Measurements from ENCODE around the gene RTTN.

RTTN gene

GRCh38 chr18:70019991-70020390, 185.5 kb downstream of the RTTN start:
- Histone ChIP-seq H3K4me2 (ENCODE audit: low read depth, low read length, poor library complexity, severe bottlenecking) (no peak overlapping the region), H3K79me2 (ENCODE audit: insufficient read depth, low read length) (no peaks in the 10 kb centered on the region), H3K36me3 (ENCODE audit: insufficient read depth, low read length) (peaks cover 72% of the 10 kb centered on the region), H3K9ac (ENCODE audit: low read depth, low read length, poor library complexity, severe bottlenecking) (no peak overlapping the region), H3K4me3 (ENCODE audit: low read length, poor library complexity, severe bottlenecking) (no peak overlapping the region), H2AFZ (ENCODE audit: low read length) (no peak overlapping the region), H4K20me1 (ENCODE audit: insufficient read depth, low read length, poor library complexity, severe bottlenecking) (no peaks in the 10 kb centered on the region), H3K4me1 (ENCODE audit: insufficient read depth, low read length, poor library complexity, severe bottlenecking) (peaks cover 9% of the 10 kb centered on the region), H3K9me3 (ENCODE audit: insufficient read depth, low read depth, low read length) (no peaks in the 10 kb centered on the region), H3K9me2 (replicated peaks; ENCODE audit: low read depth, low read length) (no peaks in the 10 kb centered on the region), H3F3A (ENCODE audit: low read depth) (no peaks in the 10 kb centered on the region), H3K27me3 (ENCODE audit: insufficient read depth, low read length, poor library complexity, severe bottlenecking) (no peaks in the 10 kb centered on the region)
- TF ChIP-seq EZH2phosphoT487 (IDR thresholded peaks at IDR 0.05; ENCODE audit: borderline replicate concordance) (no peak), CTCF (conservative IDR thresholded peaks at IDR 0.05; ENCODE audit: low read length) (no peak)

DNA sequence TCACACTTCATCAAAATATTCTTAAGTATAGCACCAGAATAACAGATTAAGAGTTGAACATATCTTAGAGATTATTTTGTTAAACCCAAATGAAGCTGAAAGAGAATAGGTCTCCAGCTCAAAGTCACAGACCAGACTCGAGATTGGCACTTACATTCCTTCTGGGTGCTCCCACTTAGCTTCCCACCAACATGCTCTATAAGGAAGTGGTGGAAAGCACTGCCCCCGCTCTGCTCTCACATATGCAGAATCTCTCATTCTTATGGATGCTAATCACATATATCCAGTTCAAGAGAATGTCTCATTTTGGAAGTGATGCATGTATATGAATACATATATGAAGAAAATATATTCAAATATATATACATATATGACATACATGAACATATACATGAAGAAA, 186.4 kb downstream of the RTTN start:
- Histone ChIP-seq H3K79me2 (ENCODE audit: insufficient read depth, low read length) (no peaks in the 10 kb centered on the region), H3K27me3 (ENCODE audit: insufficient read depth, low read length, poor library complexity, severe bottlenecking) (no peaks in the 10 kb centered on the region), H3K9me2 (replicated peaks; ENCODE audit: low read depth, low read length) (no peaks in the 10 kb centered on the region), H3K4me3 (ENCODE audit: low read length, poor library complexity, severe bottlenecking) (no peak overlapping the region), H2AFZ (ENCODE audit: low read length) (no peak overlapping the region), H3K9ac (ENCODE audit: low read depth, low read length, poor library complexity, severe bottlenecking) (no peak overlapping the region), H3K9me3 (ENCODE audit: insufficient read depth, low read depth, low read length) (no peaks in the 10 kb centered on the region), H4K20me1 (ENCODE audit: insufficient read depth, low read length, poor library complexity, severe bottlenecking) (no peaks in the 10 kb centered on the region), H3K4me2 (ENCODE audit: low read depth, low read length, poor library complexity, severe bottlenecking) (no peak overlapping the region), H3K4me1 (ENCODE audit: insufficient read depth, low read length, poor library complexity, severe bottlenecking) (peaks cover 4% of the 10 kb centered on the region), H3F3A (ENCODE audit: low read depth) (no peaks in the 10 kb centered on the region), H3K36me3 (ENCODE audit: insufficient read depth, low read length) (peaks cover 65% of the 10 kb centered on the region)
- TF ChIP-seq CTCF (conservative IDR thresholded peaks at IDR 0.05; ENCODE audit: low read length) (no peak), EZH2phosphoT487 (IDR thresholded peaks at IDR 0.05; ENCODE audit: borderline replicate concordance) (no peak)

- no peak overlapping the region for H3K4me3 ChIP-seq (ENCODE audit: low read length, poor library complexity, severe bottlenecking)
- H3K9ac ChIP-seq (ENCODE audit: low read depth, low read length, poor library complexity, severe bottlenecking), result no peak overlapping the region
- no peaks in the 10 kb centered on the region for H4K20me1 ChIP-seq (ENCODE audit: insufficient read depth, low read length, poor library complexity, severe bottlenecking)
- no peaks in the 10 kb centered on the region for H3K9me2 ChIP-seq (replicated peaks; ENCODE audit: low read depth, low read length)
- H3K27me3 ChIP-seq (ENCODE audit: insufficient read depth, low read length, poor library complexity, severe bottlenecking), result no peaks in the 10 kb centered on the region
- no peak overlapping the region for H3K4me2 ChIP-seq (ENCODE audit: low read depth, low read length, poor library complexity, severe bottlenecking)
- H3K36me3 ChIP-seq (ENCODE audit: insufficient read depth, low read length), result peaks cover 31% of the 10 kb centered on the region; the same call in 1 of the 2 replicates
- H3F3A ChIP-seq (ENCODE audit: low read depth), result no peaks in the 10 kb centered on the region
- no peaks in the 10 kb centered on the region for H3K79me2 ChIP-seq (ENCODE audit: insufficient read depth, low read length)
- no peaks in the 10 kb centered on the region for H3K4me1 ChIP-seq (ENCODE audit: insufficient read depth, low read length, poor library complexity, severe bottlenecking)
- TF ChIP-seq EZH2phosphoT487 (IDR thresholded peaks at IDR 0.05; ENCODE audit: borderline replicate concordance) (no peak), CTCF (conservative IDR thresholded peaks at IDR 0.05; ENCODE audit: low read length) (no peak)
- no peak overlapping the region for H2AFZ ChIP-seq (ENCODE audit: low read length)
- no peaks in the 10 kb centered on the region for H3K9me3 ChIP-seq (ENCODE audit: insufficient read depth, low read depth, low read length)
Observed at GRCh38 chr18:70015127-70015526, 190.4 kb downstream of the RTTN start.
